H1 (cell line): ENCODE measurements around the gene CRABP1. TPM values are rescaled to one million over a fixed set of nuclear protein-coding genes. Genes with fewer than 3 reads are reported as not detected.

Source experiments
- CTCF ChIA-PET: fragments of 300-600 bp; sonication (Branson Sonifier 250); formaldehyde crosslinking; loops from one replicate; lab custom pipeline; 2021; ENCODE audit not compliant: partially characterized antibody; lab: Charles Lee
- POLR2A ChIA-PET: fragments of 300-600 bp; sonication (Branson Sonifier 250); formaldehyde crosslinking; loops from one replicate; lab custom pipeline; 2021; ENCODE audit warnings: inconsistent platforms; ENCODE audit not compliant: partially characterized antibody; lab: Charles Lee
- DNase-seq, 2 experiments: peaks; one replicate each; pipeline versions ENCODE4 v3.0.0 to v3.0.0-alpha.2; 2010 to 2022; ENCODE audit warnings: low spot score in 2 of 2, low read depth in 1 of 2, mixed read lengths in 1 of 2
- FAIRE-seq: peaks from 2 replicates; lab custom pipeline; 2011; peaks lifted over from hg19 to GRCh38; lab: Jason Lieb, UNC
- H2AFZ ChIP-seq: 2 replicates; pipeline ENCODE4 v1.8.1; 2012; ENCODE audit warnings: low read length, inconsistent platforms
- H2AK5ac ChIP-seq: 2 replicates; pipeline ENCODE4 v1.6.1; 2013; ENCODE audit warnings: low read depth, low read length
- H2BK120ac ChIP-seq: replicated peaks from 2 replicates; pipeline ENCODE3; 2013; ENCODE audit warnings: low read depth, low read length, inconsistent platforms
- H2BK12ac ChIP-seq: 2 replicates; pipeline ENCODE4 v1.6.1; 2013; ENCODE audit warnings: low read depth, low read length
- H2BK15ac ChIP-seq: 2 replicates; pipeline ENCODE4 v1.6.1; 2013; ENCODE audit warnings: low read length
- H2BK20ac ChIP-seq: 2 replicates; pipeline ENCODE4 v1.6.1; 2013; ENCODE audit warnings: low read length
- H2BK5ac ChIP-seq: 2 replicates; pipeline ENCODE4 v1.6.1; 2013; ENCODE audit warnings: low read depth, low read length
- H3K14ac ChIP-seq: 2 replicates; pipeline ENCODE4 v1.6.1; 2013; ENCODE audit warnings: inconsistent platforms; ENCODE audit not compliant: insufficient read length
- H3K18ac ChIP-seq: 2 replicates; pipeline ENCODE4 v1.6.1; 2013; ENCODE audit warnings: low read length; ENCODE audit errors: extremely low read depth
- H3K23ac ChIP-seq: 2 replicates; pipeline ENCODE4 v1.6.1; 2013; ENCODE audit warnings: inconsistent platforms; ENCODE audit not compliant: insufficient read length
- H3K23me2 ChIP-seq: 2 replicates; pipeline ENCODE4 v1.6.1; 2013; ENCODE audit warnings: low read depth, low read length
- H3K27ac ChIP-seq: 2 replicates; pipeline ENCODE4 v1.6.1; 2011; ENCODE audit warnings: low read depth, low read length, inconsistent platforms
- H3K27me3 ChIP-seq, 4 experiments: replicated peaks in 1 of 4; 1 replicate in 1 of 4; 2 replicates in 3 of 4; pipeline versions ENCODE4 v1.6.1 to v1.8.1; 2011 to 2013; ENCODE audit warnings: low read length in 3 of 4, mild to moderate bottlenecking in 3 of 4, inconsistent platforms in 2 of 4, mixed read lengths in 2 of 4, moderate library complexity in 1 of 4; ENCODE audit not compliant: control insufficient read depth in 3 of 4, insufficient read depth in 3 of 4; ENCODE audit errors: extremely low read depth in 1 of 4
- H3K36me3 ChIP-seq, 4 experiments: 2 replicates each; pipeline versions ENCODE4 v1.6.1 to v1.8.1; 2011 to 2013; ENCODE audit warnings: mild to moderate bottlenecking in 4 of 4, low read length in 3 of 4, moderate library complexity in 2 of 4, control low read depth in 1 of 4, inconsistent platforms in 1 of 4; ENCODE audit not compliant: insufficient read depth in 4 of 4, control insufficient read depth in 2 of 4
- H3K4ac ChIP-seq: replicated peaks from 2 replicates; pipeline ENCODE3; 2013; ENCODE audit warnings: low read length, low read depth, mixed read lengths, inconsistent platforms; ENCODE audit not compliant: insufficient read length
- H3K4me1 ChIP-seq, 4 experiments: replicated peaks in 1 of 4; 1 replicate in 1 of 4; 2 replicates in 3 of 4; pipeline versions ENCODE4 v1.6.1 to v1.8.1; 2011 to 2013; ENCODE audit warnings: low read length in 3 of 4, inconsistent platforms in 2 of 4, mixed read lengths in 1 of 4; ENCODE audit not compliant: insufficient read depth in 4 of 4, control insufficient read depth in 3 of 4
- H3K4me2 ChIP-seq, 2 experiments: 2 replicates each; pipeline versions ENCODE4 v1.6.1 to v1.8.1; 2011 to 2013; ENCODE audit warnings: low read depth in 2 of 2, low read length in 2 of 2, control low read depth in 1 of 2, inconsistent platforms in 1 of 2, mild to moderate bottlenecking in 1 of 2; ENCODE audit not compliant: insufficient read depth in 1 of 2
- H3K4me3 ChIP-seq, 4 experiments: fragments of 200-600, 300-600 bp in 1 of 4; sonication (generic), shearing (Covaris generic), sonication (Bioruptor Twin) in 1 of 4; 2 replicates each; pipeline versions ENCODE4 v1.5.1 to v1.8.1; 2011 to 2016; ENCODE audit warnings: low read length in 4 of 4, low read depth in 3 of 4, control low read depth in 2 of 4, inconsistent platforms in 2 of 4, mild to moderate bottlenecking in 2 of 4, mixed read lengths in 1 of 4, moderate library complexity in 1 of 4; ENCODE audit not compliant: insufficient read depth in 2 of 4; ENCODE audit errors: extremely low read depth in 1 of 4
- H3K56ac ChIP-seq: replicated peaks from 2 replicates; pipeline ENCODE3; 2013; ENCODE audit warnings: low read depth, mild to moderate bottlenecking, mixed read lengths, low read length, inconsistent platforms; ENCODE audit not compliant: insufficient read length
- H3K79me1 ChIP-seq: 2 replicates; pipeline ENCODE4 v1.6.1; 2013; ENCODE audit warnings: low read depth, low read length, control low read depth
- H3K79me2 ChIP-seq, 2 experiments: 2 replicates each; pipeline versions ENCODE4 v1.6.1 to v1.8.1; 2012 to 2013; ENCODE audit warnings: low read length in 2 of 2, mild to moderate bottlenecking in 2 of 2, inconsistent platforms in 1 of 2; ENCODE audit not compliant: insufficient read depth in 2 of 2, control insufficient read depth in 1 of 2
- H3K9ac ChIP-seq, 4 experiments: replicated peaks in 1 of 4; 1 replicate in 1 of 4; 2 replicates in 3 of 4; pipeline versions ENCODE4 v1.6.1 to v1.8.1; 2011 to 2013; ENCODE audit warnings: low read depth in 3 of 4, low read length in 3 of 4, control low read depth in 2 of 4, mild to moderate bottlenecking in 2 of 4, moderate library complexity in 2 of 4, inconsistent platforms in 1 of 4; ENCODE audit errors: extremely low read depth in 1 of 4
- H3K9me3 ChIP-seq, 2 experiments: 2 replicates each; pipeline versions ENCODE4 v1.6.1 to v1.8.1; 2012 to 2013; ENCODE audit warnings: mild to moderate bottlenecking in 2 of 2, moderate library complexity in 2 of 2, control low read depth in 1 of 2, inconsistent platforms in 1 of 2, low read depth in 1 of 2, low read length in 1 of 2, mixed read lengths in 1 of 2; ENCODE audit not compliant: insufficient read depth in 2 of 2
- H4K20me1 ChIP-seq, 2 experiments: replicated peaks in 1 of 2; 2 replicates each; pipeline versions ENCODE3 to v1.8.1; 2011 to 2013; ENCODE audit warnings: inconsistent platforms in 2 of 2, low read length in 2 of 2, mild to moderate bottlenecking in 1 of 2; ENCODE audit not compliant: insufficient read depth in 2 of 2, control insufficient read depth in 1 of 2
- H4K5ac ChIP-seq: 2 replicates; pipeline ENCODE4 v1.6.1; 2013; ENCODE audit warnings: low read length, low read depth, mixed read lengths, inconsistent platforms; ENCODE audit not compliant: insufficient read length
- H4K8ac ChIP-seq: 2 replicates; pipeline ENCODE4 v1.8.0; 2013; ENCODE audit warnings: mild to moderate bottlenecking, moderate library complexity, low read length, inconsistent platforms; ENCODE audit not compliant: insufficient read depth; ENCODE audit errors: extremely low read depth
- H4K91ac ChIP-seq: replicated peaks from 2 replicates; pipeline ENCODE3; 2013; ENCODE audit warnings: low read length, mixed read lengths, inconsistent platforms; ENCODE audit not compliant: insufficient read length
- BACH1 ChIP-seq: IDR thresholded peaks from 2 replicates; pipeline ENCODE4 v1.6.1; 2012; ENCODE audit warnings: low read length, improper control_type of control experiment
- CBX5 ChIP-seq: fragments of 300-800, 300-1000 bp; sonication (generic); IDR thresholded peaks from 2 replicates; pipeline ENCODE4 v1.7.1; 2016; ENCODE audit warnings: antibody characterized with exemption, low read length, low read depth
- EGR1 ChIP-seq: IDR thresholded peaks from 2 replicates; pipeline ENCODE4 v1.6.1; 2011; ENCODE audit warnings: low read depth, low read length, borderline replicate concordance
- FOSL1 ChIP-seq: IDR thresholded peaks from 2 replicates; pipeline ENCODE4 v1.6.1; 2011; ENCODE audit warnings: mild to moderate bottlenecking, low read depth, low read length, moderate library complexity; ENCODE audit not compliant: insufficient read depth
- HDAC2 ChIP-seq, 2 experiments: fragments of 300-600 bp in 1 of 2; sonication (generic) in 1 of 2; IDR thresholded peaks; 2 replicates each; pipeline ENCODE4 v1.6.1; 2011 to 2012; ENCODE audit warnings: low read depth in 2 of 2, low read length in 2 of 2, mild to moderate bottlenecking in 2 of 2, moderate library complexity in 2 of 2, borderline replicate concordance in 1 of 2, inconsistent platforms in 1 of 2
- NANOG ChIP-seq: IDR thresholded peaks from 2 replicates; pipeline ENCODE4 v1.6.1; 2011; ENCODE audit warnings: low read length, low read depth, mild to moderate bottlenecking, inconsistent platforms; ENCODE audit not compliant: insufficient read depth, poor library complexity, severe bottlenecking
- PHF8 ChIP-seq: fragments of 200-600 bp; sonication (generic); conservative IDR thresholded peaks from 2 replicates; pipeline ENCODE4 v1.7.1; 2012; ENCODE audit warnings: low read depth, mild to moderate bottlenecking, inconsistent platforms, low read length, moderate library complexity
- RBBP5 ChIP-seq: IDR thresholded peaks from 2 replicates; pipeline ENCODE4 v1.7.1; 2012; ENCODE audit warnings: low read depth, mild to moderate bottlenecking, inconsistent platforms, low read length, moderate library complexity, borderline replicate concordance
- SP2 ChIP-seq: IDR thresholded peaks from 2 replicates; pipeline ENCODE4 v1.6.1; 2012; ENCODE audit warnings: mild to moderate bottlenecking, low read length, inconsistent platforms
- TAF1 ChIP-seq: IDR thresholded peaks from 2 replicates; pipeline ENCODE4 v1.6.1; 2011; ENCODE audit warnings: mild to moderate bottlenecking, low read depth, low read length
- TEAD4 ChIP-seq: IDR thresholded peaks from 2 replicates; pipeline ENCODE4 v1.6.1; 2012; ENCODE audit warnings: low read depth, low read length, inconsistent platforms, mixed read lengths
- WGBS, 2 experiments: shearing (Covaris generic) in 1 of 2; methylation state at CpG; one replicate each; pipeline versions ENCODE4 v1.1.6 to v1.1.7; 2013 to 2015; ENCODE audit warnings: low lambda C conversion rate in 2 of 2, mixed read lengths in 2 of 2, inconsistent platforms in 1 of 2, low coverage in 1 of 2, missing lambda C conversion rate in 1 of 2; ENCODE audit not compliant: insufficient replicate concordance in 2 of 2, insufficient coverage in 1 of 2, insufficient read length in 1 of 2; ENCODE audit errors: extremely low coverage in 1 of 2, missing lambda C conversion rate in 1 of 2; 5-methylcytosine and 5-hydroxymethylcytosine counted together
- polyA plus RNA-seq, 7 experiments: library from polyadenylated mRNA; depleted of rRNA in 3 of 7; stranded (reverse) in 5 of 7; unstranded in 2 of 7; fragments of >200 nt in 5 of 7; fragments of 200-250 nt in 2 of 7; gene quantifications; 1 replicate in 5 of 7; 2 replicates in 1 of 7; 4 replicates in 1 of 7; pipeline versions ENCODE4 v1.2.1 to v1.2.3, GENCODE V29; 2011 to 2013; ENCODE audit warnings: missing spikeins in 2 of 7, mixed read lengths in 2 of 7
- total RNA-seq: library from RNA; stranded (reverse); fragmentation: NEBNext Ultra II Directional; extraction: Animal tissue kit (Norgen Biotek cat#: 25700); gene quantifications from 2 replicates; pipeline ENCODE4 v1.2.1, GENCODE V29; 2021
- TF ChIP-seq, protein P1 (sequence below): IDR thresholded peaks from 2 replicates; pipeline ENCODE4 v1.6.1; 2012; ENCODE audit warnings: low read length, inconsistent platforms

Gene CRABP1
- total and polyA plus RNA-seq, 2 of the 8 experiments (the other 6 are each of a cell fraction or from before 2014, with no cell fraction given) = 385 to 655 TPM

- Histone ChIP-seq H3K9me3 (no peaks in the 10 kb centered on the region), H4K20me1 (no peaks in the 10 kb centered on the region), H3K56ac (no peak overlapping the region), H2BK12ac (no peak overlapping the region), H3K27ac (no peak overlapping the region), H2BK15ac (no peak overlapping the region), H4K5ac (no peak overlapping the region), H2BK120ac (no peak overlapping the region), H3K4me2 (no peak overlapping the region), H2BK20ac (0 out of 2 replicates have a peak overlapping the region, but pooled peaks have one; percentile 15), H3K14ac (no peak overlapping the region), H3K79me2 (no peaks in the 10 kb centered on the region), H3K4ac (no peak overlapping the region), H3K4me3 (no peak overlapping the region), H3K23ac (no peak overlapping the region), H3K9ac (no peak overlapping the region), H3K79me1 (no peaks in the 10 kb centered on the region), H3K27me3 (no peaks in the 10 kb centered on the region), H3K23me2 (no peaks in the 10 kb centered on the region), H2BK5ac (no peak overlapping the region), H2AFZ (no peak overlapping the region), H2AK5ac (no peak overlapping the region), H4K91ac (no peak overlapping the region), H3K4me1 (peaks cover 0 to 23% (median 12%) of the 10 kb centered on the region in 4 experiments; a peak in 6 of 7 replicates), H3K18ac (no peak overlapping the region), H4K8ac (no peak overlapping the region; the same call in 1 of the 2 replicates), H3K36me3 (no peaks in the 10 kb centered on the region)
- ChIA-PET CTCF (interaction anchor here (0.7 to 13.0 kb wide), 10 partner anchors 8 to 169 kb away, joined by 3 to 173 read pairs (median 13); no protein-coding TSS in a partner anchor), POLR2A (interaction anchor here (0.9 to 2.5 kb wide), 5 partner anchors 12 to 125 kb away, joined by 3 to 11 read pairs (median 6); partner anchors contain the start of genes CRABP1 and IREB2)
- DNase-seq (no peak), FAIRE-seq (no peak)
- 85% methylated on average over 5 of the region's 5 CpGs; no CpG with 5 or more reads in 1 of the 2 experiments for WGBS, 2 experiments
- TF ChIP-seq EGR1 (no peak), SP2 (no peak), PHF8 (no peak), HDAC2 (IDR thresholded peaks at IDR 0.05; ENCODE audit: borderline replicate concordance in 1 of 2, low read depth in 2 of 2, low read length in 2 of 2) (no peak), NANOG (no peak), RBBP5 (no peak), TEAD4 (no peak), TAF1 (no peak), BACH1 (no peak), FOSL1 (no peak), CBX5 (no peak)
- TF ChIP-seq, protein P1, sequence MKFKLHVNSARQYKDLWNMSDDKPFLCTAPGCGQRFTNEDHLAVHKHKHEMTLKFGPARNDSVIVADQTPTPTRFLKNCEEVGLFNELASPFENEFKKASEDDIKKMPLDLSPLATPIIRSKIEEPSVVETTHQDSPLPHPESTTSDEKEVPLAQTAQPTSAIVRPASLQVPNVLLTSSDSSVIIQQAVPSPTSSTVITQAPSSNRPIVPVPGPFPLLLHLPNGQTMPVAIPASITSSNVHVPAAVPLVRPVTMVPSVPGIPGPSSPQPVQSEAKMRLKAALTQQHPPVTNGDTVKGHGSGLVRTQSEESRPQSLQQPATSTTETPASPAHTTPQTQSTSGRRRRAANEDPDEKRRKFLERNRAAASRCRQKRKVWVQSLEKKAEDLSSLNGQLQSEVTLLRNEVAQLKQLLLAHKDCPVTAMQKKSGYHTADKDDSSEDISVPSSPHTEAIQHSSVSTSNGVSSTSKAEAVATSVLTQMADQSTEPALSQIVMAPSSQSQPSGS = no peak
Measured at GRCh38 chr15:78312957-78313356, 27.2 kb upstream of the CRABP1 start.
